GM23248 (cell line): ENCODE measurements around the gene BARHL1. TPM values are rescaled to one million over a fixed set of nuclear protein-coding genes. Genes with fewer than 3 reads are reported as not detected.

Experiments
- DNase-seq: peaks from one replicate; pipeline ENCODE4 v3.0.0-alpha.2; 2015
- H2AFZ ChIP-seq: fragments of 200-600 bp; sonication (generic); 2 replicates; pipeline ENCODE4 v1.6.1; 2016; ENCODE audit warnings: antibody characterized with exemption
- H3F3A ChIP-seq: fragments of 200-600 bp; sonication (generic); 2 replicates; pipeline ENCODE4 v1.6.1; 2016; ENCODE audit warnings: mild to moderate bottlenecking, antibody characterized with exemption, mixed run types; ENCODE audit not compliant: insufficient read depth
- H3K27ac ChIP-seq: fragments of 200-600 bp; sonication (generic); 2 replicates; pipeline ENCODE4 v1.5.1; 2016; ENCODE audit warnings: mild to moderate bottlenecking
- H3K27me3 ChIP-seq: fragments of 200-600 bp; sonication (generic); replicated peaks from 2 replicates; pipeline ENCODE4 v1.6.1; 2016; ENCODE audit warnings: mild to moderate bottlenecking; ENCODE audit not compliant: insufficient read depth
- H3K36me3 ChIP-seq: fragments of 200-600 bp; sonication (generic); 2 replicates; pipeline ENCODE4 v1.6.1; 2016; ENCODE audit warnings: low read depth, mild to moderate bottlenecking
- H3K4me1 ChIP-seq: fragments of 200-600 bp; sonication (generic); 2 replicates; pipeline ENCODE4 v1.6.1; 2016; ENCODE audit warnings: mild to moderate bottlenecking; ENCODE audit not compliant: insufficient read depth
- H3K4me2 ChIP-seq: fragments of 200-600 bp; sonication (generic); one replicate; pipeline ENCODE4 v1.6.1; 2016; ENCODE audit warnings: mild to moderate bottlenecking; ENCODE audit not compliant: unreplicated experiment
- H3K4me3 ChIP-seq: fragments of 200-600 bp; sonication (generic); 2 replicates; pipeline ENCODE4 v1.5.1; 2016; ENCODE audit warnings: mild to moderate bottlenecking
- H3K79me2 ChIP-seq: fragments of 200-600 bp; sonication (generic); 2 replicates; pipeline ENCODE4 v1.6.1; 2016; ENCODE audit warnings: mild to moderate bottlenecking; ENCODE audit not compliant: insufficient read depth
- H3K9ac ChIP-seq: fragments of 200-600 bp; sonication (generic); 2 replicates; pipeline ENCODE4 v1.6.1; 2016; ENCODE audit warnings: mild to moderate bottlenecking
- H3K9me2 ChIP-seq: fragments of 200-600 bp; sonication (generic); 2 replicates; pipeline ENCODE4 v1.6.1; 2016; ENCODE audit warnings: mixed run types, mild to moderate bottlenecking, moderate library complexity; ENCODE audit not compliant: insufficient read depth
- H3K9me3 ChIP-seq: fragments of 200-600 bp; sonication (generic); one replicate; pipeline ENCODE4 v1.6.1; 2017; ENCODE audit warnings: low read depth
- H4K20me1 ChIP-seq: fragments of 200-600 bp; sonication (generic); 2 replicates; pipeline ENCODE4 v1.6.0; 2016; ENCODE audit not compliant: insufficient read depth
- EZH2 ChIP-seq: fragments of 200-600 bp; sonication (generic); IDR thresholded peaks from 2 replicates; pipeline ENCODE4 v1.6.1; 2018; ENCODE audit warnings: antibody characterized with exemption, mild to moderate bottlenecking; ENCODE audit not compliant: insufficient read depth, poor library complexity, severe bottlenecking
- EZH2phosphoT487 ChIP-seq: fragments of 200-600 bp; sonication (generic); IDR thresholded peaks from 2 replicates; pipeline ENCODE4 v1.6.1; 2018; ENCODE audit warnings: antibody characterized with exemption, moderate library complexity, mild to moderate bottlenecking, low read depth; ENCODE audit not compliant: insufficient read depth
- WGBS, 2 experiments: methylation state at CpG; one replicate each; pipeline ENCODE4 v1.1.6; 2015 to 2017; ENCODE audit warnings: low lambda C conversion rate in 2 of 2, low coverage in 1 of 2; ENCODE audit errors: missing lambda C conversion rate in 2 of 2; 5-methylcytosine and 5-hydroxymethylcytosine counted together
- in situ Hi-C: fragments of 300-500 bp; cut with MboI; formaldehyde crosslinking; loops from 2 replicates; pipeline ENCODE4 v1.15.0; 2020
- polyA plus RNA-seq: library from polyadenylated mRNA; unstranded; fragments of >200 nt; fragmentation: Nextera tagmentation; extraction: Ambion mirVana; gene quantifications from 2 replicates; pipeline ENCODE4 v1.2.1, GENCODE V29; 2016
- total RNA-seq: library from RNA; depleted of rRNA; stranded (reverse); fragments of >200 nt; shearing (Covaris generic); gene quantifications from 2 replicates; pipeline ENCODE4 v1.2.3, GENCODE V29; 2014

The BARHL1 gene
- total and polyA plus RNA-seq, 2 experiments from 2014 or later, result not detected

GRCh38 chr9:132585954-132586829 is 3.8 kb downstream of the BARHL1 start:
- DNase-seq, result no peak

GRCh38 chr9:132586830-132587591 is 4.6 kb downstream of the BARHL1 start:
- H3K9me3 ChIP-seq, result no peaks in the 10 kb centered on the region
- no peaks in the 10 kb centered on the region for H4K20me1 ChIP-seq
- no peak overlapping the region for H2AFZ ChIP-seq
- WGBS, 2 experiments, result 2% methylated on average over 73 of the region's 74 CpGs
- no peak overlapping the region for H3K9ac ChIP-seq
- H3K79me2 ChIP-seq, result no peaks in the 10 kb centered on the region
- H3K9me2 ChIP-seq, result no peaks in the 10 kb centered on the region
- H3K27ac ChIP-seq, result no peak overlapping the region
- 0 out of 2 replicates have a peak, but pooled peaks cover 4% of the 10 kb centered on the region for H3F3A ChIP-seq
- no peak overlapping the region for H3K4me2 ChIP-seq
- no peak overlapping the region for H3K4me3 ChIP-seq
- H3K36me3 ChIP-seq, result no peaks in the 10 kb centered on the region
- H3K27me3 ChIP-seq, result peaks cover 86% of the 10 kb centered on the region
- no peak for DNase-seq
- in situ Hi-C loops, result no loop called here
- TF ChIP-seq EZH2phosphoT487 (0 out of 2 replicates have a peak, but pooled peaks have one; percentile 40), EZH2 (peak; percentile 88)
- H3K4me1 ChIP-seq, result no peaks in the 10 kb centered on the region

More at GRCh38 chr9:132585954-132586829, 3.8 kb downstream of the BARHL1 start:
- WGBS, 2 experiments, result 9 to 10% methylated on average over 42 of the region's 42 CpGs
- Histone ChIP-seq H3K36me3 (no peaks in the 10 kb centered on the region), H3F3A (0 out of 2 replicates have a peak, but pooled peaks cover under 1% of the 10 kb centered on the region), H3K27me3 (peaks cover 89% of the 10 kb centered on the region), H3K9ac (no peak overlapping the region), H3K27ac (no peak overlapping the region), H3K9me2 (no peaks in the 10 kb centered on the region), H4K20me1 (no peaks in the 10 kb centered on the region), H3K79me2 (no peaks in the 10 kb centered on the region), H2AFZ (no peak overlapping the region), H3K9me3 (no peaks in the 10 kb centered on the region), H3K4me2 (no peak overlapping the region), H3K4me1 (no peaks in the 10 kb centered on the region), H3K4me3 (no peak overlapping the region)
- peak; percentile 72; the same call in 1 of the 2 replicates for TF ChIP-seq EZH2phosphoT487
- TF ChIP-seq EZH2, result peak; percentile 91
- in situ Hi-C loops, result no loop called here

GRCh38 chr9:132587592-132587955 is 5.2 kb downstream of the BARHL1 start:
- no peak overlapping the region for H3K27ac ChIP-seq
- no peak for DNase-seq
- no peaks in the 10 kb centered on the region for H3K79me2 ChIP-seq
- TF ChIP-seq EZH2, result no peak
- no peak; the same call in 1 of the 2 replicates for TF ChIP-seq EZH2phosphoT487
- WGBS, 2 experiments, result 26 to 27% methylated on average over 6 of the region's 6 CpGs
- no peaks in the 10 kb centered on the region for H3K9me3 ChIP-seq
- H3K4me1 ChIP-seq, result no peaks in the 10 kb centered on the region
- no peaks in the 10 kb centered on the region for H4K20me1 ChIP-seq
- H3K9ac ChIP-seq, result no peak overlapping the region
- in situ Hi-C loops, result no loop called here
- H3K4me2 ChIP-seq, result no peak overlapping the region
- H2AFZ ChIP-seq, result no peak overlapping the region
- no peaks in the 10 kb centered on the region for H3K9me2 ChIP-seq
- H3K36me3 ChIP-seq, result no peaks in the 10 kb centered on the region
- 0 out of 2 replicates have a peak, but pooled peaks cover 4% of the 10 kb centered on the region for H3F3A ChIP-seq
- H3K4me3 ChIP-seq, result no peak overlapping the region
- peaks cover 86% of the 10 kb centered on the region for H3K27me3 ChIP-seq

DNA sequence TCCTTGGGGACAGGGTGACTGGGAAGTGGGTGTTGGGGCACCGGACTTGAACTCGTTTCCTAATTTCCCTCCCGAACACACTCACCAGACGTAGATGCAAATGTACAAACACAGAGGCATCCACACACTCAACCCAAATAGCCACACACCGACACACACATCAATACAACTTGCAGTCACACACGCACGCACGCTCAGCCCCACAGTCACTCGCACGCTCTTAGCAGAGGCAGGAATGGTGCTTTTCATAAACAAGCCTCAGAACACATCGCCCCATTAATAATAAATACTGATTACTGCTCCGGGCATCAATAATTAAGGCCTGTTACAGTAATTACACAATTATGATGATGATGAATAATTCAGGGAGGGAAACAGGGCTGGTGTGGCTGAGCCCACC is 5.7 kb downstream of the BARHL1 start:
- H3K4me1 ChIP-seq, result no peaks in the 10 kb centered on the region
- H3K79me2 ChIP-seq, result no peaks in the 10 kb centered on the region
- no peak for DNase-seq
- H2AFZ ChIP-seq, result no peak overlapping the region
- no peak overlapping the region for H3K9ac ChIP-seq
- WGBS, 2 experiments, result 31 to 35% methylated on average over 12 of the region's 12 CpGs
- no peaks in the 10 kb centered on the region for H4K20me1 ChIP-seq
- H3K9me3 ChIP-seq, result no peaks in the 10 kb centered on the region
- H3K4me3 ChIP-seq, result no peak overlapping the region
- in situ Hi-C loops, result no loop called here
- no peaks in the 10 kb centered on the region for H3K36me3 ChIP-seq
- H3K4me2 ChIP-seq, result no peak overlapping the region
- H3K9me2 ChIP-seq, result no peaks in the 10 kb centered on the region
- TF ChIP-seq EZH2phosphoT487 (0 out of 2 replicates have a peak, but pooled peaks have one; percentile 10), EZH2 (peak; percentile 30)
- H3K27me3 ChIP-seq, result peaks cover 82% of the 10 kb centered on the region
- H3K27ac ChIP-seq, result no peak overlapping the region
- H3F3A ChIP-seq, result 0 out of 2 replicates have a peak, but pooled peaks cover 8% of the 10 kb centered on the region
